T-helper 9 cell (primary cell): ENCODE data around the gene DNAH2.
A peak's percentile ranks its signal among the peaks of the same experiment; 100 is the strongest.
"Not testable (repeated sequence)": the region's sequence is repeated elsewhere in the genome, so short reads cannot be mapped to it uniquely, and the experiment has no call there.

Source experiments
- DNase-seq: peaks from one replicate; pipeline ENCODE4 v3.0.0-alpha.2; 2020

DNAH2 gene

DNA sequence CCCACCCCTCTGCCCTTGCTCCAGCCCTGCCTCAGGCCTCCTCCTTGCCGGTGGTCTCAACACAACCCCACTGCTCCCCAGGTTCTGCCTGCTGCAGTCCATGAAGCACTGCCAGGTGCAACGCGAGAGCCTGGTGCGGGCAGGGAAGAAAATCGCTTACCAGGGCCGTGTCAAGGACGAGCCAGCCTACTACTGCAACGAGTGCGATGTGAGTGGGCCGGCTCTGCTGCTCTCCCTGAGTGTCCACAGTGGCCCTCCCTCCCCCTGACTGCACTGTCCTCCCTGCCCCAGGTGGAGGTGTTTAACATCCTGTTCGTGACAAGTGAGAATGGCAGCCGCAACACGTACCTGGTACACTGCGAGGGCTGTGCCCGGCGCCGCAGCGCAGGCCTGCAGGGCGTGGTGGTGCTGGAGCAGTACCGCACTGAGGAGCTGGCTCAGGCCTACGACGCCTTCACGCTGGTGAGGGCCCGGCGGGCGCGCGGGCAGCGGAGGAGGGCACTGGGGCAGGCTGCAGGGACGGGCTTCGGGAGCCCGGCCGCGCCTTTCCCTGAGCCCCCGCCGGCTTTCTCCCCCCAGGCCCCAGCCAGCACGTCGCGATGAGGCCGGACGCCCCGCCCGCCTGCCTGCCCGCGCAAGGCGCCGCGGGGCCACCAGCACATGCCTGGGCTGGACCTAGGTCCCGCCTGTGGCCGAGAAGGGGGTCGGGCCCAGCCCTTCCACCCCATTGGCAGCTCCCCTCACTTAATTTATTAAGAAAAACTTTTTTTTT lies 135.6 kb downstream of the DNAH2 start:
- DNase-seq, result no peak

DNA sequence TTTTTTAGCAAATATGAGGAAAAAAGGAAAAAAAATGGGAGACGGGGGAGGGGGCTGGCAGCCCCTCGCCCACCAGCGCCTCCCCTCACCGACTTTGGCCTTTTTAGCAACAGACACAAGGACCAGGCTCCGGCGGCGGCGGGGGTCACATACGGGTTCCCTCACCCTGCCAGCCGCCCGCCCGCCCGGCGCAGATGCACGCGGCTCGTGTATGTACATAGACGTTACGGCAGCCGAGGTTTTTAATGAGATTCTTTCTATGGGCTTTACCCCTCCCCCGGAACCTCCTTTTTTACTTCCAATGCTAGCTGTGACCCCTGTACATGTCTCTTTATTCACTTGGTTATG lies 136.1 kb downstream of the DNAH2 start:
- peak; percentile 18 for DNase-seq

DNA sequence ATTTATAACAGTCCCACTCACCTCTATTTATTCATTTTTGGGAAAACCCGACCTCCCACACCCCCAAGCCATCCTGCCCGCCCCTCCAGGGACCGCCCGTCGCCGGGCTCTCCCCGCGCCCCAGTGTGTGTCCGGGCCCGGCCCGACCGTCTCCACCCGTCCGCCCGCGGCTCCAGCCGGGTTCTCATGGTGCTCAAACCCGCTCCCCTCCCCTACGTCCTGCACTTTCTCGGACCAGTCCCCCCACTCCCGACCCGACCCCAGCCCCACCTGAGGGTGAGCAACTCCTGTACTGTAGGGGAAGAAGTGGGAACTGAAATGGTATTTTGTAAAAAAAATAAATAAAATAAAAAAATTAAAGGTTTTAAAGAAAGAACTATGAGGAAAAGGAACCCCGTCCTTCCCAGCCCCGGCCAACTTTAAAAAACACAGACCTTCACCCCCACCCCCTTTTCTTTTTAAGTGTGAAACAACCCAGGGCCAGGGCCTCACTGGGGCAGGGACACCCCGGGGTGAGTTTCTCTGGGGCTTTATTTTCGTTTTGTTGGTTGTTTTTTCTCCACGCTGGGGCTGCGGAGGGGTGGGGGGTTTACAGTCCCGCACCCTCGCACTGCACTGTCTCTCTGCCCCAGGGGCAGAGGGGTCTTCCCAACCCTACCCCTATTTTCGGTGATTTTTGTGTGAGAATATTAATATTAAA lies 136.7 kb downstream of the DNAH2 start:
- DNase-seq, result peak; percentile 20

DNA sequence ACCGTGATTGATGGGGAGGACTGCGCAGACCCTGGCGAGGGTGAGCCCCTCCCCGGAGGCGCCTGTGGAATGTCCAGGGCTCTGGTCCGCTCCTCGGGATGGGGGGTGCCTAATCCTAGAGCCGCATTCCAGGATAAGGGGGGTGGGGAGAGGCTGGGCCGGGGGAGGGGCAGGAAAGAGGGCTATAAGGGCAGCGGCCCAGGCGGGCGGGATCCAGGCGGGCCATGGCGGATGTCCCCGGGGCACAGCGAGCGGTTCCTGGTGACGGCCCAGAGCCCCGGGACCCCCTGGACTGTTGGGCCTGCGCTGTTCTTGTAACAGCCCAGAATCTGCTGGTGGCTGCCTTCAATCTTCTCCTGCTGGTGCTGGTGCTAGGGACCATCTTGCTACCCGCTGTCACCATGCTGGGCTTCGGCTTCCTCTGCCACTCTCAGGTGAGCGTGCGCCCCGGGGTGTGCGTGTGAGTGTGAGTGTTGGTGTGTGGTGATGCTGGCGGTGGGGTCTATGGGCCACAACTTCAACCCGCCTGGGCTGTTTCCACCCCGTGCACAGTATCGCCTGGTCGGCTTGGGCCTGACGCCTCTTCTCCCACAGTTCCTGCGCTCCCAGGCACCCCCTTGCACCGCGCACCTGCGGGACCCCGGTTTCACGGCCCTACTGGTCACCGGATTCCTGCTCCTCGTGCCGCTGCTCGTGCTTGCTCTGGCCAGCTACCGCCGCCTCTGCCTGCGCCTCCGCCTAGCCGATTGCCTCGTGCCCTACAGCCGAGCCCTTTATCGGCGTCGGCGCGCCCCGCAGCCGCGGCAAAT lies 137.5 kb downstream of the DNAH2 start, which contains the start of gene TMEM88:
Gene TMEM88 (plus strand): TSS at position 216 of the 809 bp plus-strand sequence. CDS start 9 bp downstream, at position 225.
- peak; percentile 23 for DNase-seq

DNA sequence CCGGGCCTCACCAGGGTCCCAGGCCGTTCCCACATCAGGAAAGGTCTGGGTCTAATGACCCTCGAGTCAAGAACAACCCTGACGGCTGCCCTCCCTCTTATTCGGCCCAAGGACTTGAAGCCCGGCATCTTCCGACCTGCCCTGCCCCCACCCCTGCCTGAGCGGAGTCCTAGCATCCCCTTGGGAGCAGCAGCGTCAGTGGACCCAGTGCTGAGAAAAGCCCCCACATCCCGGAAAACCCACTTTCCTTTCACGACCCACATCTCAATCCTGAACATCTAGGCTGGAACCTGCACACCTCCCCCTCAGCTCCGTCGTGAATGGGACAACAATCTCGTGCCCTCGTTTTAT lies 138.1 kb downstream of the DNAH2 start:
- no peak for DNase-seq

DNA sequence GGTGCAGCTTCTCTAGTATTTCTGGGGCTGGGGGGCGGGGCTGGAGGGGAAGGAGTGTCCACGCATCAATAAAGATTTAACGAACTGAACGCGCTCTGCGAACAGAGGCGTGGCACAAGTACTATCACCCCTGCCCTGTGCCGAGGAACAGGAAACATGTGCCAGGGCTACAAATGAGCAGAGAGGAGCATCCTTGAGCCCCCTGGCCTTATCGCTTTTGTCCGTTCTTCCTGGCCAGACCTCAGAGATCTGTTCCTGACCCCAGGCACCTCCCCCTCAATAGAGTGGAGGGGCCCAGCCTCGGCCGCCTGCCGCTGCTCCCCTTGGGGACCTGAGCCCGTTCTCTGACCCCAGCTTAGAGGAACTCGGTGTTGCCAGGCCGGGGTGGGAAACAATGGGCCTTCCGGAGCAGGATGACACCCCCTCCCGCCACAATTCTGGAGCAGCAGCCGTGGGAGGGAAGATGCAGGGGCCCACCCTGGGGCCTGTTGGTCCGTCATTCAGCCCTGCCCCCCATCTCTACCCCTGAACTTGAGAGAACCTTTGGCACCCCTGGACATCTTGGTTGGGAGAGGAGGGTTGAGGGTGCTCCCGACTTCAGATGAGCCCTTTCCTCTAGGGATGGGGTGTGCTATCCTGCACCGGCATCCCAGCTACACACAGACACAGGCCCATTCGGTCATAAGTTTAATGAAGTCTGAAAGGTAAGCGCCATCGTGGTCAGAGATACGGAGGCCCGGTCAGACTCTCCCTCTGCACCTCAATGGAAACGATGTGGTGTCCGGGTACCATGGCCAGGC lies 138.7 kb downstream of the DNAH2 start:
- peak; percentile 21 for DNase-seq

DNA sequence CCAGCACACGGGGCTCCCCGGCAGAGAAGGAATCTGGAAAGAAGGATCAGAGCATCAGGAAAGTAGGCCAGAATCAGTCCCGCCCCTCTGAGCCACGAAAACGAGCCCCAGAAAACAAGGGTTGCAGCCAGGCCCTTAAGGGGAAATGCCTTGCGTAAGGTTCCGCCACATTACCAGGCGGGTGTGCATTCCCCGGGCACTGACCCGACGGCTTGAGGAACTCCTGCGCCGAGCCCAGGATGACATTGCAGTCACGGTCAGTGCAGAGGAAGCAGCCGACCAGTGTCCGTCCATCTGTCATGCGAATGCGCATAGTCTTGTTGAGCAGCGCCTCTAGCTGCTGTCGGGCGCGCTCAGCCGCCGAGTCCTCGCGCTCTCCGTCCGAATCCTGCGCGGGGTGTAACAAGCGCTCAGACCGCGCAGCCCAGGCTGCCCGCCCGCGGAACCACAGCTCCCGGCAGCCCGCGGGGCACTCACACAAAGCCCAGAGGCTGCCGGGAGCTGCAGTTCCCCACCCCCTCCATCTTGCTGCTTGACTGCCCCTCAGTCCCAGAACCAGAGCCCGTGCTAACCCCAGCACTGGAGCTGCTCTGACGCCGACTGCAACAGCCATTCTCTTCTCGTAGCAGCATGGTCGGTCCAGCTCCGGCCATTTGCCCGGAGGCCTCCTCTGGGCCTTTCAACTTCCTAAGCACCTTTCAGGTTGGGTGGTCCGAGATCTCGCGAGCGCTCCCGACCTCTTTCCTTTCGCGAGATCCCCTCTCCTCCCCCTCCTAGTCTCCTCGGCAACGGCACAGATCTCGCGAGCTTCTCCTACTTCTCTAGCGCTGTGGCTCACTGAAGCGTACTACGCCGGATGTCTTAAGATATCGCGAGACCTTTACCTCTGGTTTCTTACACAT lies 139.5 kb downstream of the DNAH2 start, which contains the start of gene NAA38:
Gene NAA38 (minus strand): TSS at position 749 of the 902 bp plus-strand sequence. CDS start 96 bp downstream, at position 653.
- DNase-seq, result peak; percentile 87

DNA sequence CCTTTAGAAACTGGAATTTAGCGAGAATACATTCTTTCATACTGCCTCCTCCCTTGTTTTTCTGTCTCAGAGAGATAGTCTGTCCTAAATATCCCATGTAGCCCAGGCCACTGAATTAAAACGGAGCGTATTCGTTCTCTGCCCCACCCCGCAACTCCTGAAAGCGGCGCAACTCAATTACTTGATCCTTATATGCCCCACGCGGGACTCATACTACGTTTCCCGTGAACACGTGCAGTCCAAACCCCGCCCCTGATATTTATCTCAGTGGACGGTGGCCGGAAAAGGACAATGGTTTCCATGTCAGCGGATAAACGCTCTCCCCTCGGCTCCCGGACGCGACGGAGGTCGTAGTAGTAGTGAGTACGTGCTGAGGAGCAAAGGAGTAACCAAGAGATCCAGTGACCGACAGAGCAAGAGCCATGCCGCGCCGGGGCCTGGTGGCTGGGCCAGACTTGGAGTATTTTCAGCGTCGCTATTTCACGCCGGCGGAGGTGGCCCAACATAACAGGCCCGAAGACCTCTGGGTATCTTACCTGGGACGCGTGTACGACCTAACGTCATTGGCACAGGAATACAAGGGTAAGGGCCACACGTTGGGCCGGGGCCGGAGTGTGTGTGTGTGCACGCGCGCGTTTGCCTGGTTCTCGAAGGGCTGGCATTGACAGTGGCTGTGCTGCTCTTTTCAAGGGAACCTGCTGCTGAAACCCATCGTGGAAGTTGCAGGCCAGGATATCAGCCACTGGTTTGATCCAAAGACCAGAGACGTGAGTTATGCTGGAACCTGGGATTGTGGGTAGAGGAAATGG lies 140.4 kb downstream of the DNAH2 start, which contains the start of gene CYB5D1:
Gene CYB5D1 (plus strand): TSS at position 291 of the 809 bp plus-strand sequence. CDS start 132 bp downstream, at position 423.
- peak; percentile 81 for DNase-seq

DNA sequence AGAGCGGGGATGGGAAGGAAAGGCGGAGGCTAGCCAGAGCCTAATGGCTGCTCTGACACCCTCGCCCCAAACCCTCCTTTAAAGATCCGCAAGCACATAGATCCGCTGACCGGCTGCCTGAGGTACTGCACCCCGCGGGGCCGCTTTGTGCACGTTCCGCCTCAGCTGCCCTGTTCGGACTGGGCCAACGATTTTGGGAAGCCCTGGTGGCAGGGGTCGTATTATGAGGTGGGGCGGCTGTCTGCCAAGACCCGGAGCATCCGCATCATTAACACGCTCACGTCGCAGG lies 140.9 kb downstream of the DNAH2 start:
- DNase-seq, result peak; percentile 29

DNA sequence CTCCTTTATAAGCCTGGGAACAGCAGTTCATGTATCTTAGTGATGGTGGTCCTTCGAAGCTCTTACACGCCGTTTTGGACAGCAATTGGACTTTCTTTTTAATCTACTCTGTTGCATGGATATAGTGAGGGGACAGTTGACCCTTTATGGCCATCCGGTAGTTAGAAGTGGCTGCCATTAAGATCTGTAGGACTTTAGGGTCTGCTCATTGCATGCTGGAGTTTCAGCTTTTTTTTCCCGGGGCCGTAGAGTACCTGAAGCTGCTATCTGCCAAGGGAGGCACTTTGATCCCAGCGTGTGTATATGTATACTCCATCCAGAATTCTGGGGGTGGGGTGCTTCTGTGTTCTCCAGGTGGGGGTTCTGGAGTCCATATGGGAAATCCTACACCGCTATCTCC lies 141.5 kb downstream of the DNAH2 start:
- no peak for DNase-seq

DNA sequence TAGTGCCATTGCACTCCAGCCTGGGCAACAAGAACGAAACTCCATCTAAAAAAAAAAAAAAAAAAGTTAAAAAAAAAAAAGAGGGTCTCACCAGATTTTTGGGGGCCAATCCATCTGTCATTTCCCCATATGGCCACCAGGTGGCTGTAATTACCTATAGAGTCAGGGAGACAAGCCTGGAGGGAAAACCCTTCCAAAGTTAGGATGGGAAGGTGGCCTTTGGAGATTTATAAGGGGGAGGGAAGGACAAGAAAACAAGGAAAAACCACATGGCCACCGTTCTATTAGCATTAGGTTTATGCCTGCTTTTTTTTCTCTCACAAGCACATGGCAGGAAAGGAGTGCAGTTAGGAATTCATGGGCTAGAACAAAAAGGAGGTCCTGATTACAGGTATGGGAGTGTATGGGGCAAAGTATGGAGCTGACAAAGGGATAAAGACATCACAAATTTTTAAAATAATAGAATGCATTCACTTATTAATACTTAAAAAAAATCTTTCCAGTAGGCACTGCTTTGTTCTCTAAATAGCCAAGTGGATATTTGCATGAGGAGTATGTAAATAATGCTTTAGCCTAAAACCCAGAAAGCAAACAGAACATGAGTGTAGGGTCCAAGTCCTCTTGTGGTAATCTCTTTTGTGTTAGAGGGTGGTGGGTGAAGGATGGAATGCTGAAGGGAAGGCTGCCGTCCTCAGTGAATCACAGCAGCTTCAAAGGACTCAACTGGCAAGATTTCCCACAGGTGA lies 145.3 kb downstream of the DNAH2 start:
- DNase-seq, result peak; percentile 38

DNA sequence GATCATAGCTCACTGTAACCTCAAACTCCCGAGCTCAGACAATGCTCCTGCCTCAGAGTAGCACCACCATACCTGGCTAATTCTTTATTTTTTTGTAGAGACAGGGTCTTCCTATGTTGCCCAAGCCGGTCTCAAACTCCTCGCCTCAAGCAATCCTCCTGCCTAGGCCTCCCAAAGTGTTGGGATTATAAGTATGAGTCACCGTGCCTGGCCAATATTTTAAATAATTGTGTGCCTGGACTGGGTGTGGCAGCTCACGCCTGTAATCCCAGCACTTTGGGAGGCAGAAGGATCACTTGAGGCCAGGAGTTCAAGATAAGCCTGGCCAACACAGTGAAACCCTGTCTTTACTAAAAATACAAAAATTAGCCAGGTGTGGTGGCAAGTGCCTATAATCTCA lies 146.8 kb downstream of the DNAH2 start:
- not testable (repeated sequence) for DNase-seq

DNA sequence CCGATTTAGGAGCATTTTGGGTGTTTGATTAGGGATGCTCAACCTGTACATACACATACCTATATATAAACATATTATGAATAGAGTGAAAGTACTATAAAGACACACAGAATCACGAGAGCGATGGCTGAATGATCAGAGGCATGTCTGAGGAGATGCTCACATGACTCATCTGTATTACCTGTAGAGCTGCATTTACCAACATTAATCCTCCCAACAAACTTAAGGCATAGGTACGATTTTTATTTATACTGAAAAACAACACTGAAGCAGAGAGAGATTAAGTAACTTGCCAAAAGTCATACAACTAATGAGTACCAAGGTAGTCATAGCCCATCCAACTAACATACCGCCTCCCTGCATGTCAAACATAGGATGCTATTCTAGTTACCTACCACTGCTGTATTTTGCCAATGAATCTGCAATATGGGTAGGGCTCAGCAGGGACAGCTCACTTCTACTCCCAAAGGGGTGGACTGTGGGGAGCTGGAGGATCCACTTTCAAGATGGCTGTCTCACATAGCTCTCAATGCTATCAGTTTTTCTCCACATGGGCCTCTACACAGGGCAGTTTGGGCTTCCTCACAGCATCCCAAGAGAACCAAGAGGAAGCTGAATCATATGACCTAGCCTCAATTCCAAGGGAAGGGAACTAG lies 147.6 kb downstream of the DNAH2 start:
- DNase-seq, result no peak

DNA sequence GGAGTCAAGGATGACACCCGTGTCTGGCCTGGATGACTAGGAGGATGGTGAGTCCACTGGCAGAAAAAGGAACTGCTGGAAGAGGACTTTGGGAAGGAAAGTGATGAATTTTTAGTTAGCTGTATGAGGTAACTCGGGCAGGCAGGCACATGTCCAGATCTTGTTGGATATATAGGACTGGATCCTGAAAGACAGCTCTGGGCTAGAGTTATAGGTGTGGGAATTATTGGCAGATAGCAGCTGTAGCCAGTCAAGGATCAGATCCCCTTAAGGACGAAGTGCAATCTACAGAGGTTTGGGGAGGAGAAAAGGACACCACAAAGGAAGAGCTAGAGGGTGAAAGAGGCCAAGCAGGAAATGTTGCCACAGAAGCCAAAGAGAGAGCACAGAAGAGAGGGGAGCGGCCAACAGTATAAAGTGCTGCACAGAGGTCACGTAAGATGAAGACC lies 150.4 kb downstream of the DNAH2 start:
- DNase-seq, result no peak

DNA sequence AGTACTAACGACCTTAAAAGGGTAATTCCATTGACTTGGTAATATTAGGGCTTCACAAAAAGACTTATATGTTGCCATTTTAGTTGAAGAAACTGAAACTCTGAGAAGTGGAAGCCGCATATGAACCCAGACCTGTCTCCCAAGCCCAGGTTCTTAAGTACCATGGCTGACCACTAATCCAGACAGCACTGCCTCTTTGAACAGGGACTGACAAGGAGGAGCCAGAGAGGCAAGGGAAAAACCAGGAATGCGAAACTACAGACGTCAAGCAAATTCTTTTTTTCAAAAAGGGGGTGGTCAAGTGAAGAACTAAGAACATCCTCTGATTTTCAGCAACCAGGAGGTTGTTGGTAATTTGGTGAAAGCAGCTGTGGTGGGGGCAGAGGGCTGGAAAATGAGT lies 155.5 kb downstream of the DNAH2 start:
- DNase-seq, result no peak

DNA sequence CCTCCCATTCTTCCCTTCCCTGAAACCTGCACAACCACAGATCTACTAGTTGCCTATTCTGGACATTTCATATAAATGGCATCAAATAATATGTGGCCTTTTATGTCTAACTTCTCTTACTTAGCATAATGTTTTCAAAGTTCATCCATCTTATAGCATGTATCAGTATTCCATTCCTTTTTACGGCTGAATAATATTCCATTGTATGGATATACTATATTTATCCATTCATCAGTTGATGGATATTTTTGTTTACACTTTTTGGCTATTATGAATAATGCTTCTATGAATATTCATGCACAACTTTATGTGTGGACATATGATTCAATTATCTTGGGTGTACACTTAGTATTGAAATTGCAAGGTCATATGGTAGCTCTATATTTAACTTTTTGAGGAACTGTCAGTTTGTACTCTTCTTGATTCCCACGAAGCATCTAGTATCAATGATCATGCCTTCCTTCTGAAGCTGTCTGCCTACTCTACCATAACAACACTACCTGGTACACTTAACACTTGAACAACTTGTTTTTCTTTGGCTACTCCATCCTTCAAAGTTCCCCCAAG lies 158.3 kb downstream of the DNAH2 start:
- no peak for DNase-seq

DNA sequence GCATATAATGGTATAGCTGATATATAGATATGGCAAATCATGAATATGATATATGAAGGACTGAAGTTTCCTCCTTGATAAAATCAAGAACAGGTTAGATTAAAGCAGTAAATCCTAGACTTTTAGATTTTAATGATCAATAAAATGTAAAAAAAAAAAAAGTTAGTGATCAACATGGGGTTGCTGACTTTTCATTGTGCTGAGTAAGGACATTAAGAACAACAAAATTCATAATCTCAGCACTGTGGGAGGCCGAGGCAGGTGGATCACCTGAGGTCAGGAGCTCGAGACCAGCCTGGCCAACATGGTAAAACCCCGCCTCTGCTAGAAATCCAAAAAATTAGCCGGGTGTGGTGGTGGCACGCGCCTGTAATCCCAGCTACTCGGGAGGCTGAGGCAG lies 160.7 kb downstream of the DNAH2 start:
- DNase-seq, result no peak

DNA sequence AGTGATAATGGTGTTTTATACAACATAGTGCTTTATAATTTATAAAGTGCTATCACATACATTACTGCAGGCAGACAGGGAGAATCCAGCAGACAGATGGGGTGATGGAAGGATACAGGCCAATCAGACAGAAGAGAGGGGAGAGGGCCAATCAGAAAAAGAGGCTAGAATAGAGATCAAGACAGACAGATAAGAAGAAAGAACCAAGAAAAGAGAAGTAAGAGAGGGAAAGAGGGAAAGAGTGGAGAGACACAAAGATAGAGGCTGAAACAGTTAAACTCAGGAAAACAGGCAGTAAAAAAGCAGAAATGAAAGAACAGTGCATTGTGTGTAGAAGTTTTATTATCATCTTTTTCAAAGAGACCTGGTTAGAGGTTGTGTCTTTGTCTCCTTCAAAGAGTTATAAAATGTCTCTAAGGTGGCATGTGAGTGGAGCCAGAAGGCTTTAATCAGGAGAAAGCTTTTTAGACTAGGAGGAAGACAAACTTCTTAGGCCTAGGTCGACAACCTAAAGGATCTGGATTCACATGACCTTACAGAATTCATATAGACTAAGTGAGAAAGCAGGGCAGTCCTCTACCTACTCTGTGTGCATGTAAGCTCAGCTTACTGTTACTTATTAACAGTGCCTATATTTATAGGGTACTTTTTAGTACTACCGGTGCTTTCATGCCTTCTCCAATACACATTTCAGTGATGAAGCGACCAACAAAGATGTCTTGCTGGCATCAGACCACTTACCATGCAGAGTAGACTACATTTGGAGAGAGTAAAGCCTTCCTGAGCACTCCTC lies 162.7 kb downstream of the DNAH2 start:
- no peak for DNase-seq
